ENCODE measurements around the gene NPR2.

Gene NPR2

DNA sequence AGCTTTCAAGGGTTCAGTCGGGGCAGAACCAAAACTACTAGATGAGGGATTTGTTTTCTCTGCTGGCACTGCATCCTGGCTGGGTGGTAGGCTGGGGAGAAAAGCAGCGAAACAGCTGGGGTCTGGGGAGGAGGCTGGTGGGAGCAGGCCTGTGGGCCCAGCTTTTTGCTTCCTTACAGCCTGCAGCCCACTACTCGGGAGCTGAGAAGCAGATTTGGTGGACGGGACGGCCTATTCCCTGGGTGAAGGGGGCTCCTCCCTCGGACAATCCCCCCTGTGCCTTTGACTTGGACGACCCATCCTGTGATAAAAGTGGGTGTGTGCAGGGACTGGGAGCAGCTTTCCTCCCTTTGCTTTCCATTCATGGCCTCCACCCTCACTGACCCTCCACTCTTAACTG lies 9.1 kb downstream of the NPR2 start:
- no peak for DNase-seq (ENCODE audit: low spot score)

DNA sequence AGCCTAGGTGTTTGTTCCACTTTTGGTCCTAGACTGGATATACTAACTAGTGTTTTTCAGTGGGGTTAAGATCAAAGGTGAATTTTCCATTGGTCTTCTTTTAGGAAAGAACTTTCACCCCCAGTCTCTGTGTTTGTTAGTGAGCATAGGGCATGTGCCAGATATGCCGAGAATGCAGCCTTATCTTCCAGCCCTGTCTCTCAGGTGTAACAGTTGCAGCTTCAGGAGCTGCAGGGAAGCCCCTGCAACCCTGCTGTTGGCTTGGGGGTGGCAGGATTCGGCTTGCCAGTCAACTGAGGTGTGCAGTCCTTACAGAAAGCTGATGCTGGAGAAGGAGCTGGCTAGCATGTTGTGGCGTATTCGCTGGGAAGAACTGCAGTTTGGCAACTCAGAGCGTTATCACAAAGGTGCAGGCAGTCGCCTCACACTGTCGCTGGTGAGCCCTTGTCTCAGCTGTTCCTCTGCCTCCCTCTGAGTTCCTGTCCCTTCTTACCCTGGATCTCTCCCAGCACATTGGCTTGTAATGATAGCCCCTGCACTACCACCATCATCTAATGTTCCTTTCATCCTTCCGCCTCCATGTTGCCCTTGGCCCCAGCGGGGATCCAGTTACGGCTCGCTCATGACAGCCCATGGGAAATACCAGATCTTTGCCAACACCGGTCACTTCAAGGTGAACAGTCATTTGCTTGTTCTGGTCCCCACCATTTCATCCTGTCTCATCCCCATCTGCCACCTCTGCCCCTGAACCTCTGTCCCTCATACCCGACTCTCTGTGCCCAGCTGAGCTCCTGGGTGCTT lies 10.1 kb downstream of the NPR2 start:
- no peak for DNase-seq (ENCODE audit: low spot score)

DNA sequence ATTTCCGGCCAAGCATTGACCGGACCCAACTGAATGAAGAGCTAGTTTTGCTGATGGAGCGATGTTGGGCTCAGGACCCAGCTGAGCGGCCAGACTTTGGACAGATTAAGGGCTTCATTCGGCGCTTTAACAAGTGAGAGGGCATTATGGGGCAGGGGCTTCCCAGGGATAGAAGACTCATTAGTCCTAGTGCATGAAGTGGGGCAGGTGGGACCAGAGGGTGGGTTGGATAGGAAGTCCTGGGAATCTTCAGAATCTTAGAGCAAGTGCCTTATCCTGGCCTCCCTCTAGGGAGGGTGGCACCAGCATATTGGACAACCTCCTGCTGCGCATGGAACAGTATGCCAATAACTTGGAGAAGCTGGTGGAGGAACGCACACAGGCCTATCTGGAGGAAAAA lies 14.7 kb downstream of the NPR2 start:
- no peak for DNase-seq (ENCODE audit: low spot score)

DNA sequence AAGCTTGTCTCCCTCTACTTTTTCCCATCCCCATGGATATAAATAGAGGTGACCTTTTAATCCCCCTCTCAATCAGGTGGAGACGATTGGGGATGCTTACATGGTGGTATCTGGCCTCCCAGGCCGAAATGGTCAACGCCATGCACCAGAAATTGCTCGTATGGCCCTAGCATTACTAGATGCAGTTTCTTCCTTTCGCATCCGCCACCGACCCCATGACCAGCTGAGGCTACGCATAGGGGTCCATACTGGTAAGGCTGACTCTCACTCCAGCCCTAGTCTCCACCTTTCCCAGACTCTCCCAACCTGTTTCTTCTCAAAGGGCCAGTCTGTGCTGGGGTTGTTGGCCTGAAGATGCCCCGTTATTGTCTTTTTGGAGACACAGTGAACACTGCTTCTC lies 17.0 kb downstream of the NPR2 start:
- no peak for DNase-seq (ENCODE audit: low spot score)

GRCh38 chr9:35810122-35810521 lies 18.7 kb downstream of the NPR2 start:
- DNase-seq (ENCODE audit: low spot score): no peak

GRCh38 chr9:35811381-35812024 lies 20.1 kb downstream of the NPR2 start:
- peak; percentile 34 for DNase-seq (ENCODE audit: low spot score)

- DNase-seq (ENCODE audit: low spot score): peak; percentile 98
Measured at GRCh38 chr9:35812025-35812602, 20.7 kb downstream of the NPR2 start, which contains the start of gene SPAG8. TSS of gene SPAG8 (minus strand) at chr9:35812262. CDS start at chr9:35812147, 115 bp downstream.

GRCh38 chr9:35813434-35814105 lies 22.2 kb downstream of the NPR2 start:
- DNase-seq (ENCODE audit: low spot score): no peak

DNA sequence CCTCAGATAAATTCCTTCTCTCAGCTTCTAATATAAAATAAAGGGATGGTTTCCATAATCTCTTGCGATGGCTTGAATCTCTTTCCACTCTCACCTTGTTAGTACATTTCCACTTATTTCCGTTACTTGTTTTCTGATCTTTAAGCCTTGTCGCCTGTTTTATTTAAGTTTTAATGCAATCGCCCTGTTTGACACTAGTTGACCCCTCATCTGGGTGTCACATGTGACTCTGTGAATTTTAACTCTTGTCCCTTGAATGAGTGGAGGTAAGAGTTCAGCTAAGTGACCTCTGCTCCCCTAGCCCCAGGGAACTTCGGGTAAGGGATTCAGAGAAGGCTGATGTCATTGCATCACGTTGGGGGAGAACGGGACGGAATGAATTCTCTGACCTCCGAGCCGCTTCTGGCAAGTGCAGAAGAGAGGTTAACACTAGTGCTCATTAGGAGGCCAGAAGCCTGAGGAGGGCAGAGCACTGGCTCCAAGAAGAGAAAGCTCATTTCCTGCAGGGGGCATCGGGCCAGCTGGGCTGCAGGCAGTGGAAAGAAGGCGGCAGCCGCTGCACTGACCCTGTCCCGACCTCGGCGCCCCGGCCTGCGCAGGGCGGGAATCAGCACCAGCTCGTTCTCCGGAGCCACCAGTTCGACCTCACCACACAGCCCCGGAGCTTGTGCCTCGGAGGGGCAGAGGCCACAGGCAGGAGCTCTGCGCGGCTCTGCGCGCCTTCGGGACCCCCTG lies 22.9 kb downstream of the NPR2 start:
- DNase-seq (ENCODE audit: low spot score): peak; percentile 73

DNA sequence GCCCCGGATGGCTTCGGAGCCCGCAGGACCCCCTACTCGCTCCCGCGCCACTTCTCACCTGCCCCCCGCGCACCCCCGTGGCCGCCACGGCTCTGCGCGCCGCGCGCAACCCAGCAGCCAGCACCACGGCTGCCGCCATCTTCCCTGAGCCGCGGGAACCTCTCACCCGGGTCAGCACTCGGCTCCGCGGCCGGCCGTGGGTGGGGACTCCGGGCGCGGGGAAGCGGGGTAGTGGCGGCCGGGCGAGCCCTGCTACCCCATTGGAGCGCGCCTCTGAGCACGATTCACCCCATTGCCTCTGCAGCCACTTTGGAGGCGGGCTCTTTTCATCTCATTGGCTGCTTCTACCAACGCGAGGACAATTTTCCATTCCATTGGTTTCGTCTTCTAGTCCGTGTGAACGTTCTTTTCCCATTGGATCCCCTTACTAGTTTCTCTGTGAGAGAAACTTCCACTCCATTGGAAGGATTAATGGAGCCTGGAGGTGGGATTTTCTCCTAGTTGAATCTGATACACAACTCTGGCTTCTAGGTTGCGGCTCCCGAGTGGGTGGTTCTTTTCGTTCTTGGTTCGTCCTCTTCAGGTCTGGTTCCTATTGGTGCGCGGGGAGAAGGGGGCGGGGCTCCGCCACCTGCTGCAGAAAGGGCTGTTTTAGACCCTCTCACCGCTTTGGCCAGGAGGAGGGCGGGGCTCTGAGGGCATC lies 23.6 kb downstream of the NPR2 start, which contains the start of gene HINT2:
TSS of gene HINT2 (minus strand) at position 202 of the 703 bp plus-strand sequence. CDS start at position 139, 63 bp downstream.
- peak; percentile 98 for DNase-seq (ENCODE audit: low spot score)

DNA sequence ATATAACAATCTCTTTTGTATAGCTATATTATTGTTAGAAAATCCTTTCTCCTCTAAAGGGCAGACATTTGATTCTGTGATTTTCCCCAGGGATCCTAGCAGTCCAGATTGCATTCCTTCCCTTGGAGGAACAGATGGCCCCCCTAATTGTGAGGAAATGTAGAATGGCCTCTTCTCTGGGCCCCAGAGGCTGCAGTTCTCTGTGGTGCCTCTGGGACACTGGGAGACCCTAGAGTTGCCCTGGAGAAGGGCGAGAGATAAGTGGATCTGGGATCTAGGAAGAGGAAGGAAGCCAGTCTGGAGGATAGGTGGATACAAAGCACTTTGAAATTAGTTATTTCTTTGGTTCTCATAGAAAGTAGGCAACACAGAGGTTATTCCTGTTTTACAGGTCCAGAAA lies 25.3 kb downstream of the NPR2 start:
- no peak for DNase-seq (ENCODE audit: low spot score)

DNA sequence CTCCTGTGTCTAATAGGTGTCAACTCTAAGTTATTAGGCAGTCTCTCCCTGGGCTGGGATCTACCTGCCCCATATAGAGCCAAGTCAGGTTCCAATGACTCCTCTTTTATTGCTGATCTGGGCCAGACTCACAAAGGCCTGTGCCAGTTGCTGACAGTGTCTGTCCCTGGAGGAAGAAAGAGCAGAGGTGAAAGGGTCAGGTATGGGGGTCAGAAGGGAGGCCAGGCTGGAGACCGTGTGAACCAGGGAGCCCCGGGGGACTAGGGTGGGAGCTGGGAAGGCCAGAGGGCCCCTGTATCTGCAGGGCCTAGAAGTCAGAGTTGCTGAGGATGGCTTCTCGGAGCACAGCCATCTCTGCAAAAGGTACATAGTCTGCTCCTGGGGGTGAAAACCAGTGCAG lies 26.9 kb downstream of the NPR2 start:
- DNase-seq (ENCODE audit: low spot score): no peak

DNA sequence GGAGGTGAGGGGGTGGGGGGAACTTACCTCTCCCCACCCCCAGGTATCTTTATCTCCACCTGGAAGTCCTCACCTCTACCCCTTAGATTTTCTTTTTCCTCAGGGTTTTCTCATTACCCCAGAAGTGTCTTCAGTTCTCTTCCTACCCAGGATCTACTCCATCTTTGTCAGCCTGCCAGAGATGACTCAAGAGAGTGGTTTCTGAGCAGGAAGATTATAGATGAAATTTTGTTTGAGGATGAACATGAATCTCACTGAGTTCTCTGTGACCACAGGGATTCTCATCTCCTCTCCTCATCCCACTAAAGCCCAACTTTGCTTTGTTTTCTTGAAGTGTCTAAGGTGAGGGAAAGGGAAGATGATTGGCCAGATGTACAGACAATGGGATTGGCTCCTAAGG lies 28.7 kb downstream of the NPR2 start:
- no peak for DNase-seq (ENCODE audit: low spot score)

DNA sequence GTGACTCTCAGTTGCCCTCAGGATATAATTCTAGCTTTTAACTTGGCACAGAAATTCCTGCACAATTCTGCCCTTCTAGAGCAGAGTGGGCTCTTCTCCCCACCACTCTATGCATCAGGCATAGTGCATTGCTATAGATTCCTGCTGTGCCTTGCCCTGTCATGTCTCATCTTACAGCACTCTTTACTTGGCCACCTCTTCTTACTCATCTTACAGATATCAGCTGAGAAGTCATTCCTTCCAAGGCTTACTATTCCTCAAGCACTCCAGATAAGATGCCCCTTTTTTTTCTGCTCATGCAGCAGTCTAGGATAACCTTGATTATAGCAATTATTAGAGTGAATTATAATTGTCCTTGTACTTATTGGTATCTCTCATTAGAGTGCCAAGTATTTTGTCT lies 31.5 kb downstream of the NPR2 start:
- no peak for DNase-seq (ENCODE audit: low spot score)

DNA sequence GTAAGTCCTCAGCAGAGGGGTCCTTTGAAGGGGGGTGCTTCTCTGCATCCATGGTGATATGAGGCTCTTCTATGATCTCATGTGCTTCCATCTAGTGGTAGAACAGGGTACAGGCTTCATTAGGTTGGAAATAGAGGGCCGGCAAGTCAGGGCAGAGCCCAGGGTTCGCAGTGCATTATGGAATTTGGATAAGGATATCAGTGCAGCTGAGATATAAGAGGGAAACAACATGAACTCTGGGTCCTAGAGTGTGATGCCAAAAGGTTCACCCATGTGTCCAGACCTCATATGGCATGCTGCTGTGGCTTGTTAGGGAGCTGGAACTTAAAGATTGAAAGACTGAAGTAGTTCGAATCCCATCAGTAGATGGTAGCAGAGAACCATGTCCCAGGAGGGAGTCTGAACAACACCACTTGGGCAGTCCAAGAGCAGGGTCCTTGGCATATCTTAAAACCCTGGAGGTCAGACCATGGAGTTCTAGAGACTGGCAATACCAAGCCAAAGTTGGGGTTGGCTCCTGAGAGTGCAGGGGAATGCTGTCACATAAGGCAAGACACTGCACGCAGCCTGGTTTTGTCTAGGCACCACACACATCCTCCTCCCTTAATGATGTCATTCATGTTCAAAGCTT lies 34.8 kb downstream of the NPR2 start:
- DNase-seq (ENCODE audit: low spot score): peak; percentile 73

- no peak for DNase-seq (ENCODE audit: low spot score)
Measured at GRCh38 chr9:35827486-35827885, 36.1 kb downstream of the NPR2 start.

- DNase-seq (ENCODE audit: low spot score): no peak
Measured at GRCh38 chr9:35828716-35829083, 37.3 kb downstream of the NPR2 start, which contains the start of gene FAM221B. TSS of gene FAM221B (minus strand) at chr9:35828732. CDS start at chr9:35826161, 2,571 bp downstream.

- DNase-seq (ENCODE audit: low spot score): peak; percentile 98
Measured at GRCh38 chr9:35829084-35829763, 37.8 kb downstream of the NPR2 start, which contains the start of gene TMEM8B. TSS of gene TMEM8B (plus strand) at chr9:35829228. CDS start at chr9:35829448, 220 bp downstream.

DNA sequence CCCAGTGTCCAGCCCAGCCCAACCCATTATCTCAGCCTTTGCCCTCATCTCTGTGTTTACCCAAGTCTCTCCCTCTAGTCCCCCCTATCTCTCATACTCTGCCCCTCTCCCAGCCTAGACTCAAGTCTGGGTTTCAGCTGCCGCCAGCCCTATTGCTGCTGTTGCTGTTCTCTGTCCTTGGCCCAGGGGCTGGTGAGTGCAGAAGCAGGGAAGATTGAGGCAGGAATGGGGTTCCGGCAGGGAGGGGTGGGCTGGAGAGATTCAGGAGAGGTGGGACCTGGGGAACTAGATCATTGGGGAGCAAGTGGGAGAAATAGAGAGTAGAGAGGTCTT lies 38.3 kb downstream of the NPR2 start:
- DNase-seq (ENCODE audit: low spot score): no peak

DNA sequence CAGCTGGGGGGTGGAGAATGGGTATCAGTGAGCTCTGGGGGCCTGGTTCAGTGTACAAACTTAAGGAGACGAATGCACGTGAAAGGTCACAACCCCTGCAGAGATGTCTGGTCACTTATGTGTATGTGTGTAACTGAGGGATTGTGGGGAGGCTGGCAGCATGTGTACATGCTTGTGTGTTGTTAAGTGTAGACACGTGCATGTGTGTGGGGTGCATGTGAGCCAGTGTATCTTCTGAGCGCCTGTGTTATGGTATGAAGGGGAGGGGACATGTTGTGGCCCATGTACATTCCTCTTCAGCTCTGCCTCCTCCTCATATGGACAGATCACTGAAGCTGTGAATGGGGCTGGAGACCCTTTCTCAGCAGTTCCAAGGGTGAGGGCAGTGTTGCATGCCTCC lies 39.6 kb downstream of the NPR2 start:
- no peak for DNase-seq (ENCODE audit: low spot score)
